HG02642 (cell line): ENCODE results near the gene RND1.
"Not testable (repeated sequence)": the region's sequence is repeated elsewhere in the genome, so short reads cannot be mapped to it uniquely, and the experiment has no call there.

Experiments used
- ATAC-seq: cut with Tn5 transposase; IDR thresholded peaks from one replicate; pipeline ENCODE4 v1.9.1; 2021; ENCODE audit warnings: mild to moderate bottlenecking; ENCODE audit not compliant: unreplicated experiment, poor library complexity

RND1 gene

GRCh38 chr12:48865281-48866051, at the start of gene RND1:
Gene RND1, minus strand, starts transcription at chr12:48865870. Its CDS starts 103 bp downstream, at chr12:48865767.
- peak; percentile 94 for ATAC-seq

DNA sequence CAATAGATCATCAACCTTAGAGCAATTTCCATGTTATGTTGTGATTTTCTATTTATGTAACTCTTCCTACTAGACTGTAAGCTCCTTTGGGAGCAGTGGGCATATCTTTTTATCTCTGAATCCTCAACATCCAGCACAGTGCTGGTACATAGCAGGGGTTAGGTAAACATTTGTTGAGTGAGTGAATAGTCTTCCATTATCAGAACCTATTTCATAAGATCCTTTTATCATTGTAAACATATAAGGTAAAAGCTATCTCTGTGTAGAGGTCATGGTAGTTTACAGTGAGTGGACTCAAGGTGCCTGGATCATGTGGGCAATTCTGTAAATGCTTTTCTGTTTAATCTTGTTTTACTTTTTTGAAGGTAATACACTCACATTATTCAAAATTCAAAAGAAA, 44.5 kb upstream of the RND1 start:
- no peak for ATAC-seq

DNA sequence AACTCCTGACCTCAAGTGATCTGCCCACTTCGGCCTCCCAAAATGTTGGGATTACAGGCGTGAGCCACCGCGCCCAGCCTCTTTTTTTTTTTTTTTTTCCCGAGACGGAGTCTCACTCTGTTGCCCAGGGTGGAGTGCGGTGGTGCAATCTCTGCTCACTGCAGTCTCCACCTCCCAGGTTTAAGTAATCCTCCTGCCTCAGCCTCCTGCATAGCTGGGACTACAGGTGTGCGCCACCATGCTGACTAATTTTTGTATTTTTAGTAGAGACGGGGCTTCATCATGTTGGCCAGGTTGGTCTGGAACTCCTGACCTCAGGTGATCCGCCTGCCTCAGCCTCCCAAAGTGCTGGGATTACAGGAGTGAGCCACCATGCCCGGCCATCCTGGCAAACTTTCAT, 44.0 kb upstream of the RND1 start:
- ATAC-seq: not testable (repeated sequence)

DNA sequence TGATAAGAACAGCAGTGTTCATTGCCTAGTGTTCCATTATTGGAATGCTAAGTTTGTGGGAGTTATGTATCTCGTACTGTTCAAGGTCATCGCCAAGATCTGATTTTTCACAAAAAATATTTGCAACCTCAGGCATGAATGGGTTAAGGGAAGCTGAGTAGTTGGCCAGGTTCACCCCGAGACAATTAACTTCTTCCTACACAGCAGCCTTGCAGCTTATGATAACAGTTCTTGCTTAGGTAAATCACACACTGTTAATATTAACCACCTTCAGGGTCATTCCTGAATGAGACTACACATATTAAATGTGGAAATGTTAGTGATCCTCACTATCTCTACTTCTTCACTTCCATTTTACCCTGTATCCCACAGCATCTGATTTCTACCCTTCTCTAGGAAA, 41.6 kb upstream of the RND1 start:
- no peak for ATAC-seq

DNA sequence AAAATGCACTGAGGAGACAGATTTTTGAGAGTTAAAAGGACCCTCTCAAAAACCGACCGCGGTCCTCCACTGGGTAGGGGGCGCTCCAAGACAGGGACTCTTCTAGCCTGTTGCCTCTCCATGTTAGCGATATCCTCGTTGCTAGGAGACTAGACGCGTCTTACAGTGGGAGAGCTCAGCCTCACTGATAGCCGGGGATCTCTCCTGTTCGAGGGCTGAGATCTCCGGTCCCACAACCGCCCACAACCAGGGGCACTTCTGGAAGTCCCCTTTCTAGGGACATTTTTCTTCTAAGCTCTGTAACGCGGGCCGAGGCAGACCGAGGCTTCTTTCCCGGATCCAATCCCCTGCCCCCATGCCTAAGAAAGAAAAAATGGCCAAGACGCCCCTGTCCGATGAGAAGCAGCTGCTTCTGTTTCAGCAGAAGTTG, 38.3 kb upstream of the RND1 start:
- peak; percentile 79 for ATAC-seq

DNA sequence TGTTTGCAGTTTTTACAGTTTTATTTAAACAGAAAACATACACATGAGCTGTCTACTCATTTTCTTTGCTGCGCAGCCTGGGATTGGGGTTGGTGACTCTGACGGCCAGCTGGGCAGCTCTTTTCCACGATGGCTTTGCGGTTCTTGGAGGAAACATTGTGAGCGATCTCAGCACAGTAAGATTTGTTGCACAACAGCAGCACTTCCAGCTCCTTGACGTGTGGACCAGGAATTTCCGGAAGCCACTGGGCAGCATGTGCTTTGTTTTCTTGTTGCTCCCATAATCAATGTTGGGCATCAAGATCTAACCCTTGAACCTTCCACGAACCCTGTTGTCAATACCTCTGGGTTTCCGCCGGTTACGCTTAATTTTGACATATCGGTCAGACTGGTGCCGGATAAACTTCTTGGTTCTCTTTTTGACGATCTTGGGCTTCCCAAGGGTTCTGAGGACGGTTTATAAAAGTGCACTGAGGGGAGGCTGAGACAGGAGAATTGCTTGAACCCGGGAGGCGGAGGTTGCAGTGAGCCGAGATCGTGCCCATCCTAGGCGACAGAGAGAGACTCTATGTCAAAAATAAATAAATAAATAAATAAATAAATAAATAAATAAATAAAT, 37.8 kb upstream of the RND1 start:
- no peak for ATAC-seq

DNA sequence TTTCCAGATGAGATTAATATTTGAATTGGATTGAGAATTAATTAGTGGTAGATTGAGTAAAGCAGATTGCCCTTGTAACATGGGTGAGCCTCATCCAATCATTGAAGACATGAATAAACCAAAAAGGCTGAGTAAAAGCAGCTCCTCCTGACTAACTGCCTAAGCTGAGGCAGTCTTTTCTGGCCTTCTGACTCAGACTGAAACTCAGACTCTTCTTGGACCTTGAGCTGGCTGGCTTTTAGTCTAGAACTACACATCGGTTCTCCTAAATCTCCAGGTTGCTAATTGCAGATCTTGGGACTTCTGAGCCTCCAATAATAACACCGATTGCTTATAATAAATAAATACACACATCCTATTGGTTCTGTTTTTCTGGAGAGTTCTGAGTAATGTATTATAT, 35.6 kb upstream of the RND1 start:
- no peak for ATAC-seq

GRCh38 chr12:48899651-48900050, 34.0 kb upstream of the RND1 start:
- ATAC-seq: no peak

GRCh38 chr12:48894271-48894670, 28.6 kb upstream of the RND1 start:
- no peak for ATAC-seq

- ATAC-seq: peak; percentile 76
Measured at GRCh38 chr12:48890657-48891418, 25.2 kb upstream of the RND1 start.

DNA sequence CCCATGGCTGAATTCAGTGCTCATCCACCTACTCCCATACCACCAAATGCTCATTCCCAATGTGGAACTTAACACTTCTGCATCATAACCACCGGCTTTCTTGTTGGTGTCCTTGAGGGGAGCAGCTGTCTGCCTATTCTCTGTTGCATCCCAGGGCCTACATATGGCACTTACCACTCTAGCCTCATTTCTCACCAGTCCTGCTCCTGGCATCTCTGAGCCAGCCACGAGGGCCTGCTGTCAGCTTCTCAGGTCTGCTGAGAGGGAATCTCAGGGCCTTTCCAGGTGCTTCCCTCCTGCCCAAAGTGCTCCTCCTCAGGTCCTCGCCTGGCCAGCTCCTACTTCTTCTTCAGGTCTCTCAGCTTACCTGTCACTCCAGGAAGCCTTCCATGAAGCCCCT, 24.0 kb upstream of the RND1 start:
- no peak for ATAC-seq

DNA sequence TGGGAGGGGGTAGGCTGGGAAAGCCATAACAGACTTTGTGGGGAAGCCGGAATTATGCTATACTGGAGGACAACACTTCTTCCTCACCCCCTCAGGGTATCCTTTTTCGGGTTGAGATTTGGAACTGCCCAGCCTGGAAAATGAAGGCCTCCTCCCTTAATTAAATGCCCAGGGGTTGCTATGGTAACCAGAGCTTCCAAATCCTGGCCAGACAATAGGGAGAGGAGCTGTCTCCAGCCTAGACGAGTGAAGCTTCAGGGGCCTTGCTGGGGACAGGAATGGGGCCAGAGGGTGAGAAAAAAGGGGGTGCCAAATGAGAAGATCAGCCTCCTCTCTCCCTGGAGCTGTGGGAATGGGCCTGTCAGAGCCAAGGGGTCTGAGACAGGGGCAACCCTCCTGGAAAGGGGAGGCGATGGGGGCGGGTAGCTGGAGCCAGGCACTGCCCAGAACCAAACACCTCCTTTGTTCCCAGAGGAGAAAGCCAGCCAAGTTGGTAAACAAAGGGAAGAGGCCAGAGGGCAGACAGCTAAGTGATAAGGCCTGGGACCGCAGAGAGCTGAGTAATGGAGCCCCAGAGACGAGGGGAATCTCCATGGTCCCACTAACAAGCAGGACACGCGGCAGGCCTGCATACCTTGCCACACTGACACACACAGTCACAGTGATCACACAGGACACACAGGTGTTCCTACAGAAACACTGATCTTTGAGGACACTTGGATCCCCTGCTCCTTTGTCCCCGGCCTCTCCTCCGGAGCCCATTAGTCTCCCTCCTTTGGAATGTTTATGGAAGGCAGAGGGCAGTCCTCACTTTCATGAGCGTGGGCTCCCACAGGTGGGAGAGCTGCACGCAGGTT, 17.9 kb upstream of the RND1 start:
- ATAC-seq: no peak

DNA sequence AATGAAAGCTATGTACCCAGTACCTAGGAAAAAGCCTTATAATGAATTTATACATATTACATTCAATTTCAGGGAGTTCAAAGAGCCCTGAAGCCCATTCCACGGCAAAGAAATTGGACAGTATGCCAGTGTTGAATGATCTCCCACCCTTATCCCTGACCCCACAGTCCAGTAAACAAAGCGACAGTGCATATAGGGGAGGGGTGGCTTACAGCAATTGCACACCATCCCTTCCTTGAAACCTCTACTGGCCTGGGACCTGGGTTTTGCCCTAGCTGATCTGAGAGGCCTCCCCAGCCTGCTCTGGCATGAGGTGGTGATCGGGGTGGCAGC, 17.3 kb upstream of the RND1 start:
- ATAC-seq: no peak

DNA sequence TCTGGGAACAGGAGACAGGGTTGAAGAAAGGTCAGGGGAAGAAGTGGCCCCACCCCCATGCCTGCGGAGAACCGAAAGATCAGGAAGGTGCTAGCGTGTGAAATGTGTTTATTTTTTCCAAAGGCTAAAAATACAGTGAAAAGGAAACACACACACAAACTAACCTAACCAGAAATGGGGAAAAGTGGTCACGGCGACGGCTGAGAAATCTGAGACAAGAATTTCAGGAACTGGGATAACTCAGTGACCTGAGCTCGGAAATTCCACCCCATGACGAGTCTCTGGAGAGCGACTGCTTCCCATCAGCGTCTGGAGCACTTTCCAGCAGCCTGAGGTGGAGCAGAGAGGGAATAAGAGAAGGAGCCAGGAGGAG, 16.6 kb upstream of the RND1 start:
- ATAC-seq: no peak

- no peak for ATAC-seq
Measured at GRCh38 chr12:48881686-48882314, 16.1 kb upstream of the RND1 start.

DNA sequence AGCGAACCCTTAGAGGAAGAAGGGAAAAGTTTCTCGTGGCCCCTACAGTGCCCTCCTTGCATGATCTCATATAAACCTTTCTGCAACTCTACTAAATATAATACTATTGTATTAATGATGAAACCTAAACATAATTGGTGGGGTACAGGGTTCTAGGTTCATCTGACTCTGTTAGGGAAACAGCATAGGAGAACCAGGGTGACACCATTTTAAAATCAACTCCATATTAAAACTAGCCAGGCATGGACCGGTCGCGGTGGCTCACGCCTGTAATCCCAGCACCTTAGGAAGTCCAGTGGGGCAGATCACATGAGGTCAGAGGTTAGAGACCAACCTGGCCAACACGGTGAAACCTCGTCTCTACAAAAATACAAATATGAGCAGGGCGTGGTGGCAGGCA, 15.0 kb upstream of the RND1 start:
- ATAC-seq: no peak

GRCh38 chr12:48878548-48878947, 12.9 kb upstream of the RND1 start:
- no peak for ATAC-seq

DNA sequence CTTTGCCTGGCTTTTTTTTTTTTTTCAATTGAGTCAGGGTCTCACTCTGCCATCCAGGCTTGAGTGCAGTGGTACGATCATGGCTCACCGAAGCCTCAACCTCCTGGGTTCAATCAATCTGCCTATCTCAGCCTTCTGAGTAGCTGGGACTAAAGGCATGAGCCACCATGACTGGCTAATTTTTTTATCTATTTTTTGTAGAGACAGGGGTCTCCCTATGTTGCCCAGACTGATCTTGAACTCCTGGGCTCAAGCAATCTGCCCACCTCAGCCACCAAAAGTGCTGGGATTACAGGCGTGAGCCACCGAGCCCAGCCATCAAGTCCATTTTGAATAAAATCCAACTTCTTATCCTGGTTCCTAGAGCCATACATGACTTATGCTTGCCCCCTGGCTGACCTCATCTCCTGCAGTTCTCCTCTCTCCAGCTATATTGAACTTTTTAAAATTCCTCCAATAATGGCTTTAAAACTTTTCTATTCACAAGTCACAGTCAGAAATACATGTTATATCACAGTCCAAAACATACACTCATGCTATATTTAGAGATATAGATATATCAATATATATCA, 10.4 kb upstream of the RND1 start:
- no peak for ATAC-seq

DNA sequence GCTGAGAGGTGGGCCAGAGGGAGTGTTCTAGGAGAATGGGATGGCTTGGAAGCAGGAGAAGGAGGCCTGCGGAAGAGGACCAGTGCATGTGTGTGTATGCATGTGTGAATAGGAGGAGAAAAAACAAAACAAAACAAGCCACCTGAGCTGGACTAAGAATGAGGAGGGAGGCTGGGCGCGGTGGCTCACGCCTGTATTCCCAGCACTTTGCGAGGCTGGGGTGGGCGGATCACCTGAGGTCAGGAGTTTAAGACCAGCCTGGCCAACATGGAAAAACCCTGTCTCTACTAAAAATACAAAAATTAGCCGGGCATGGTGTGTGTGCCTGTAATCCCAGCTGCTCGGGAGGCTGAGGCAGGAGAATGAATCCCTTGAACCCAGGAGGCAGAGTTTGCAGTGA, 7.9 kb upstream of the RND1 start:
- ATAC-seq: not testable (repeated sequence)

- no peak for ATAC-seq
Measured at GRCh38 chr12:48873096-48873495, 7.4 kb upstream of the RND1 start.
